T-helper 1 cell treated with Interleukin-12 subunit alpha and Interleukin-12 subunit beta and Interleukin-4 antibody, amounts not matched to agents 30 μg/mL and 1 μg/mL, for 36 hours (primary cell): ENCODE results near the gene HYAL1.
A peak's percentile ranks its signal among the peaks of the same experiment; 100 is the strongest.

Source experiments
- H3K27ac Mint-ChIP-seq: one replicate; pipeline ENCODE4 v1.8.0; 2021; ENCODE audit warnings: mild to moderate bottlenecking, mixed read lengths
- H3K27me3 Mint-ChIP-seq: one replicate; pipeline ENCODE4 v1.8.0; 2021; ENCODE audit warnings: low read depth, mixed read lengths
- H3K36me3 Mint-ChIP-seq: one replicate; pipeline ENCODE4 v1.8.0; 2021; ENCODE audit warnings: low read depth, mixed read lengths
- H3K4me1 Mint-ChIP-seq: one replicate; pipeline ENCODE4 v1.8.0; 2021; ENCODE audit warnings: low read depth, mixed read lengths
- H3K4me3 Mint-ChIP-seq: one replicate; pipeline ENCODE4 v1.8.0; 2021; ENCODE audit warnings: mild to moderate bottlenecking, moderate library complexity, mixed read lengths
- H3K9me3 Mint-ChIP-seq: one replicate; pipeline ENCODE4 v1.8.0; 2021; ENCODE audit warnings: mixed read lengths

The HYAL1 gene

DNA sequence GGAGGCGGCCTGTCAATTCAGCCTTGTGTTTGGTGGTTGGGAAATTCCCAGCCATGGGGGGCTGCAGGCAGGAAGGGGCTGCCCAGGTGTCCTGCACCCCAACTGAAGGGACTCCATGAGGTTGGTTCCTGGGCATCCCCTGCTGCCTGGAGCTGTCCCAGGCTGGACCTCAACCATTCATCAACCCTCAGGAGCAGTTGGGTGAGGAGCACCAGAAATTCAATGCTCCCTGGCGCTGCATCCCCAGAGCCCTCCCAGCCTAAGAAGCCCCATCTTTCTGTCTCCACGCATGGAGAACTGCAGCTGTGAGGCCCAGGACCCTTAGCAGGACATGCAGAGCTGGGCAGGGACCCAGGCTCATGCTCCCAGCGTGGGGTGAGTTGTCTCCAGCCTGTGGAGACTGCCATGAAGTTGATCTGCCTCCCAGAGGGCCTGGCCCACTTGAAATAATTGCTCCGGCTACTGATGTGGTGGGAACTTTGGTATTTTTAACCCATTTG lies 42.4 kb downstream of the HYAL1 start:
- Mint-ChIP-seq H3K36me3 (peaks cover 23% of the 10 kb centered on the region), H3K4me3 (no peak overlapping the region), H3K27ac (no peak overlapping the region), H3K27me3 (no peaks in the 10 kb centered on the region), H3K4me1 (peaks cover 5% of the 10 kb centered on the region), H3K9me3 (no peaks in the 10 kb centered on the region)

DNA sequence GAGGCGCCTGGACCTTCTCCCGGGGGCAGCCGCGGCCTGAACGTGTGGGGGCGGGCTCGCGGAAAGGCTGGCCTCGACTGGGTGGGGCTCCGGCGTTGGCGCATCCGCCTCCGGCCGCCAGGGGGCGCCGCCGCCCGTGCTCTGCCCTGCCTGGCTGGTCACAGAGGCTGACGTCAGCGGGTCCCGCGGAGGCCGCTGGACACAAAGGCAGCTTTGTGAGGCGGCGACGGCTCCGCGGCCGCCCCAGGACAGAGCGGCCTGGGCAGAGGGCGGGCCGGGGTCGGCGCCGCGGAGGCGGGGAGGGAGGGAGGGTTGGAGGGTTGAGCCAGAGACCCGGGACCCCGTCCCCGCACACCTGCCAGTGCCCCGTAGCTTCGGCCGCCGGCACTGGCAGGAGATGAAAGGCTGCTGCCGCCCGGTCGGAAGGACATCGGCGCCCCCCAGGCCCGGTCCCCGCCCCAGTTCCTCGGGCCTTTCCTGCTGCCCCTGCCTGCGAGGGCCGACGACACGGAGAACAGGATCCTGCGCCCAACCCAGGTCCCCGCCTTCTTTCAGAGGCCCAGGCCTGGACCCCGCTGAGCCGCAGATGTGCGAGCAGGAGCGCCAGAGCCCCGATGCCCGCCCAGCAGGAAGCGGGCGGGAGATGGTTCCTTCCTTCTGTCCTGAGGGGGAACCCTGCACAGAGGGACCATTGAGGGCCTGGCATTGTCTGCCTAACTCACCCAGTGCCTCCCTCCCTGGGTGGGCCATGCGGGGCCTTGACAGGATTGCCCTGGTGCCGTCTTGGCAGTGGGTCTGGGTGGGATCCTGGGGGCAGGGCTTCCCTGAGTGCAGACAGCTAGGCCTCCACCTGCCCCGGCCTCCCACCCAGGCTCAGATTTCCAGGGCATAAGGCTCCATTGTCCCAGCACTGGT lies 43.1 kb downstream of the HYAL1 start:
- Mint-ChIP-seq H3K4me1 (peaks cover 5% of the 10 kb centered on the region), H3K27ac (peak overlapping the region; percentile 72), H3K4me3 (peak overlapping the region; percentile 25), H3K36me3 (peaks cover 23% of the 10 kb centered on the region), H3K9me3 (no peaks in the 10 kb centered on the region), H3K27me3 (no peaks in the 10 kb centered on the region)

DNA sequence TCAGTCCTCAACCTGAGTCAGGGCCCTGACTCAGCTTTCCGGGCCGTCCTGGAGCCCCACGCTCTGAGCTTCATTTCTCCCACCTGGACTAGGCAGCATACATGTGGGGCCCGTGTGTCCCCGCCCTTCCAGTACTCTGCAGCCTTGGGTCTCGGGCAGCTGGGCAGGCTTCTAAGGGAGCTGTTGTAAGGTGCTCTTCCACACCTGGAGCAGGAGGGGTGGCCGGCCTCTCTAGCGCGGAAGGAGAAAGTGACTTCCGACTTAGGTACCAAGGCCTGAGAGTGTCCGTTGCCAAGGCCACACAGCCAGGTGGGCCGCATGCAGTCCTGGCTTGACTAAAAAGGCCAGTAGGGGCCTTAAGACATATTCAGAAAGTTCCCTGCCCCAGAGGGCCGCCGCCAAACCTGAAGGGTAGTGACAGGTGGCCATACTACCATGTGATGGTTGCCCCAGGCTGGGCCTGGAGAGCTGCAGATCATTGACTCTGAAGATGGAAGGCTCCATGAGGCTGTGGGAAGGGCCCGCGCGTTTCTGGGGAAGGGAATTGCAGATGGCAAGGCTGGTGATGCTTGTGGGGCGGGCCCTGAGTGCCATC lies 43.8 kb downstream of the HYAL1 start:
- peak overlapping the region; percentile 72 for H3K27ac Mint-ChIP-seq
- peaks cover 5% of the 10 kb centered on the region for H3K4me1 Mint-ChIP-seq
- H3K36me3 Mint-ChIP-seq = peaks cover 23% of the 10 kb centered on the region
- H3K4me3 Mint-ChIP-seq = peak overlapping the region; percentile 70
- H3K27me3 Mint-ChIP-seq = no peaks in the 10 kb centered on the region
- no peaks in the 10 kb centered on the region for H3K9me3 Mint-ChIP-seq

DNA sequence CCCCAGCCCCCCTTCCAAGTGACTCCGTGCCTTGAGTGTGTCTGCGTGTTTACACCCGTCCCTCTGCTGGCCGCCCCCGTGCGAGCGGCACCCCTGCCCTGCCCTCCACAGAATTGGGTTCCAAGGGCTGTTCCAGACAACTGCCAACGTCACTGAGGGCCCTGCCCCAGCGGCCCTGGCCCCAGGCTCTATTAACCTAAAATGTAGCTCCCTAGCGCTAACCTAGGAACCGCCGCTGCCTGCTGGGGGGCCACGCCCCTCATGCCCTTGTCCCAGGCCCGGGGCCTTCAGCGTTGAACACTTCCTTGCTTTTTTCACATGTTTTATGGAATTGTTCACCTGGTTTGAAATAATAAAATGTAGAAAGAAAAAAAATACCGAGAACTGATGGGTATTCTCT lies 44.4 kb downstream of the HYAL1 start:
- H3K9me3 Mint-ChIP-seq = no peaks in the 10 kb centered on the region
- no peak overlapping the region for H3K27ac Mint-ChIP-seq
- peaks cover 5% of the 10 kb centered on the region for H3K4me1 Mint-ChIP-seq
- peaks cover 23% of the 10 kb centered on the region for H3K36me3 Mint-ChIP-seq
- H3K4me3 Mint-ChIP-seq = no peak overlapping the region
- H3K27me3 Mint-ChIP-seq = no peaks in the 10 kb centered on the region

DNA sequence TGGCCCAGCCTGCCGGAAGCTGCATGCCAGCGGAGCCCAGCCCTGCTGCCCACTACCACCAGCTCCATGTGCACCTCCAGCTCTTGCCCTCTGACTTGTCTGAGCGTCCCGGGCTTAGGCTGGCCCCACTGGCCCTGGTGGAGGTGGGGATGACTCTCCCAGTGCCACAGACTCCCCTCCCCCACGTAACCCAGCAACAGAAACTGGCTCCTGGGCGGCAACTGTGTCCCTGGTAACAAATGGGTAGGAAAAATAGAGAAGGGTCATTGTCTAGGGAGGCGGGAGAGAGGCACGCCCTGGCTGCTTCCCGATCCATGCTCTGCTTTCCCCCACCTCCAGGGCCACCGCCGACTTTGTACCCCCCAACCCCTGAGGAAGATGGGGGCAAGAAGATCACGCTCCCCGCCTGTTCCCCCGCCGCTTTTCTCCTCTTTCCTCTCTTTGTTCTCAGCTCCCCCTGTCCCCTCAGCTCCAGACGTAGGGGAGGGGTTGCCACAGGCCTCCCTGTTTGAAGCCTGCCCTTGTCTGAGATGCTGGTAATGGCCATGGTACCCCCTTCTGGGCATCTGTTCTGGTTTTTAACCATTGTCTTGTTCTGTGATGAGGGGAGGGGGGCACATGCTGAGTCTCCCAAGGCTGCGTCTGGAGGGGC lies 45.2 kb downstream of the HYAL1 start:
- Mint-ChIP-seq H3K27me3 (no peaks in the 10 kb centered on the region), H3K9me3 (no peaks in the 10 kb centered on the region), H3K4me1 (peaks cover 8% of the 10 kb centered on the region), H3K27ac (peak overlapping the region; percentile 24), H3K4me3 (no peak overlapping the region), H3K36me3 (peaks cover 30% of the 10 kb centered on the region)

DNA sequence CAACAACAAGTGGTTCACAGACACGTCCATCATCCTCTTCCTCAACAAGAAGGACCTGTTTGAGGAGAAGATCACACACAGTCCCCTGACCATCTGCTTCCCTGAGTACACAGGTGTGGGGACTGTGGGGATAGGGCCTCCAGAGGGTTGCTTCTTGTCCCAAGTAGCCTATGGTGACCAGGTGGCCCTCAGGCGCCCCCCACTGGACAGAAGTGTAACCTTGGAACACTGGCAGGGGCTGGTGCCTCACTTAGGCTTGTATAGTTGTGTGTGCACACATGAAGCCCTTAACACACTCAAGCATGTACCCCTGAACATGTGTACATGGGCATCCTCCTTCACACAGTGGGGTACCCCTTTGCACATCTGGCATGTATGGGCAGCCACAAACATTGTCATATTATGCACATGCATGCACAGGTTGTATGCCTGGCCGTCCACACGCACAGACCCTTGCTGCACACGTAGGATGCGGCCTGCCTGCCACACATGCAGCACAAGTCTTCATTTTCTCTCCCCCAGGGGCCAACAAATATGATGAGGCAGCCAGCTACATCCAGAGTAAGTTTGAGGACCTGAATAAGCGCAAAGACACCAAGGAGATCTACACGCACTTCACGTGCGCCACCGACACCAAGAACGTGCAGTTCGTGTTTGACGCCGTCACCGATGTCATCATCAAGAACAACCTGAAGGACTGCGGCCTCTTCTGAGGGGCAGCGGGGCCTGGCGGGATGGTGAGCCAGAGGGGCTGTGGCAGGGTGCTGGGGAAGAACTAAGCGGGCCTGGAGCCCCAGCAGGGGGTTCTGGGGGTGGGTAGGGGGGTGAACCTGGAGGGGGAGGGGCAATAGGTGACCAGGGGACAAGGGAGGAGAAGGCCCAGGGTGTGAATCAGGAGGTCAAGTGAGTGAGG lies 46.1 kb downstream of the HYAL1 start:
- peaks cover 30% of the 10 kb centered on the region for H3K36me3 Mint-ChIP-seq
- H3K9me3 Mint-ChIP-seq = no peaks in the 10 kb centered on the region
- no peak overlapping the region for H3K27ac Mint-ChIP-seq
- no peaks in the 10 kb centered on the region for H3K27me3 Mint-ChIP-seq
- H3K4me3 Mint-ChIP-seq = no peak overlapping the region
- peaks cover 8% of the 10 kb centered on the region for H3K4me1 Mint-ChIP-seq

DNA sequence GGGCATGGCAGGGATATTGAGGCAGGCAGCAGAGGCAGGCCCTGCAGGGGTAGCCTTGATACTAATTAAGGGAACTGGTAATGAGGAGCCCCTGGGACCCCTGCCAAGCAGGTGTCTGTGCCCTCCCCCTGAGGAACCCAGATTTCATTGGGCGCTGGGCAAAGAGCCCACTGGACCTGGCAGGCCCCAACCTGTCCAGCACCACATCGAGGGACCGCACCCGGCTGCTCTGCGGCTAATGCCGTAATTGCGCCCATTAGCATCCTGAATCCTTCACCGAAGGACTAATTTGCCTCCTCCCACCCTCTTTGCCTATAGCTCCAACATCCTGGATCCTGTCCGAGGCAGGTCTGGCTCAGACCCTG lies 48.1 kb downstream of the HYAL1 start:
- no peak overlapping the region for H3K4me3 Mint-ChIP-seq
- H3K27me3 Mint-ChIP-seq = no peaks in the 10 kb centered on the region
- H3K36me3 Mint-ChIP-seq = peaks cover 36% of the 10 kb centered on the region

DNA sequence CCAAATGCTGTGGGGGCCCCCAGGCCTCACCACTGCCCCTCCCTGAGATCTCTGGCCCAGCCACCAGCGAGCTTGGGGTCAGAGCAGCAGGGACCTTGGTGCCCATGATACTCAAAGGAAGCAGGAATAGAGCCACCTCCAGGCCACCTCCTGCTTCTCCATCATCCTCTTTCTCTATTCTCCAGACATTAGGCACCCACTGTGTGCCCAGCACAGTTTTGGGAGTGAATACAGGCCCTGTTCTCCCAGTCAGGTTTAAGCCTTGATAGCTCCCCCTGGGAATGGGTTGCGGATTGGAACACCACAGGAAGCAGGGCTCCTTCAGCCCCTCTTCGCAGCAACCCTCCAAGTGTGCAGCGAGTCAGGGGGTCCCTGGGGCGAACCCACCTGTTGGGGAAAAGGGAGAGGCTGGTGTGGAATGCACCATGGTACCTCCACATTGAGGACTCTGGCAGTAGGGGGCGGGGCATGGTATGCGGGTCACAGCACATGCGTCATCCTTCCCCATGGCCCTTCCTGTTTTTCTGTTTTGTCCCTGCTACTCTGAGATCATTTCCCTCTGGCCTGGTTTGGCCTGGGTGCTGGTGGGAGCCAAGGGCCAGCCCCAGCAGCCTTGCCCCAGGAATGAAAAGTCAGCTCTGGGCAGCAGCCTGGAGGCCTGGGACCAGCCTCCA lies 48.7 kb downstream of the HYAL1 start:
- Mint-ChIP-seq H3K27me3 (no peaks in the 10 kb centered on the region), H3K4me1 (peaks cover 9% of the 10 kb centered on the region), H3K36me3 (peaks cover 37% of the 10 kb centered on the region), H3K27ac (no peak overlapping the region), H3K9me3 (no peaks in the 10 kb centered on the region), H3K4me3 (no peak overlapping the region)

More for the DNA sequence above, 48.1 kb downstream of the HYAL1 start:
- H3K4me1 Mint-ChIP-seq = peaks cover 9% of the 10 kb centered on the region
- no peaks in the 10 kb centered on the region for H3K9me3 Mint-ChIP-seq
- no peak overlapping the region for H3K27ac Mint-ChIP-seq

DNA sequence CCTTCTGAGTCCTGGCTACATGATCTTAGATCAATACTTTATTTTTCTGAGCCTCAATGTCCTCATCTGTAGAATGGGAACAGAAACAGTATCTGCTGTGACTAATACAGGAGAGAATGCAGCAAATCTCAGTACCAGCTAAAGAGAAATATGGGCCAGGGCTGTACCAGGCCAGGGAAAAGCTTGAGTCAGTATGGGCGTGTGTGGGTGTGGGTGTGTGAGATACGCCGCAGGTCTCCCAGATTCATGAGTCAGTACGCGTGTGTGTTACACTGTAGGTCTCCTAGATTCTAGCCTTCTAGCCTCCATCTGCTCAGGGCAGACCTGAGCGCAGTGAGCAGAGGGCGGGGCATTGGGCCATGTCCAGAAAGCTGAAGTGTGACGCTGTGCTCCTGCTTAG lies 52.2 kb downstream of the HYAL1 start:
- H3K4me3 Mint-ChIP-seq = no peak overlapping the region
- H3K4me1 Mint-ChIP-seq = peaks cover 20% of the 10 kb centered on the region
- H3K27me3 Mint-ChIP-seq = no peaks in the 10 kb centered on the region
- H3K36me3 Mint-ChIP-seq = peaks cover 25% of the 10 kb centered on the region
- H3K27ac Mint-ChIP-seq = no peak overlapping the region
- no peaks in the 10 kb centered on the region for H3K9me3 Mint-ChIP-seq

DNA sequence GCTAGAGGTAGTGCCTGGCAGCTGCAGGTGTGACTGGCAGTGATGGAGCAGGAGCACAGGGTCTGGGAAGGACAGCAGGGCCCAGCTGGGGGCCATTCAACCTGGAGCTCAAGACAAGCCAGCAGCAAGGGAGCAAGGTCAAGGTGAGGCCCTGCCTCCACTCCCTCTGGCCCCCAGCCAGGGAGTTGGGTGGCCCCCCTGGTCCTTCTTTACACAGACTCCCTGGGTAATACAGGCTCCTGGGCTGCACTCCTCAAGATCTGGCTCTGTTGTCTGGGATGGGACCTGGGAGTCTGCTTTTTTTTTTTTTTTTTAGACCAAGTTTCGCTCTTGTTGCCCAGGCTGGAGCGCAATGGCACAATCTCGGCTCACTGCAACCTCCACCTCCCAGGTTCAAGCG lies 52.9 kb downstream of the HYAL1 start:
- H3K9me3 Mint-ChIP-seq = no peaks in the 10 kb centered on the region
- H3K4me1 Mint-ChIP-seq = peaks cover 24% of the 10 kb centered on the region
- H3K36me3 Mint-ChIP-seq = peaks cover 23% of the 10 kb centered on the region
- H3K4me3 Mint-ChIP-seq = no peak overlapping the region
- no peaks in the 10 kb centered on the region for H3K27me3 Mint-ChIP-seq
- H3K27ac Mint-ChIP-seq = no peak overlapping the region
